ENCODE results near the gene CIBAR2. TPM values are rescaled to one million over a fixed set of nuclear protein-coding genes. Genes with fewer than 3 reads are reported as not detected.

Gene CIBAR2
- total and polyA plus RNA-seq, 9 of the 15 experiments (the other 6 are each of a cell fraction or from before 2014, with no cell fraction given): not detected

DNA sequence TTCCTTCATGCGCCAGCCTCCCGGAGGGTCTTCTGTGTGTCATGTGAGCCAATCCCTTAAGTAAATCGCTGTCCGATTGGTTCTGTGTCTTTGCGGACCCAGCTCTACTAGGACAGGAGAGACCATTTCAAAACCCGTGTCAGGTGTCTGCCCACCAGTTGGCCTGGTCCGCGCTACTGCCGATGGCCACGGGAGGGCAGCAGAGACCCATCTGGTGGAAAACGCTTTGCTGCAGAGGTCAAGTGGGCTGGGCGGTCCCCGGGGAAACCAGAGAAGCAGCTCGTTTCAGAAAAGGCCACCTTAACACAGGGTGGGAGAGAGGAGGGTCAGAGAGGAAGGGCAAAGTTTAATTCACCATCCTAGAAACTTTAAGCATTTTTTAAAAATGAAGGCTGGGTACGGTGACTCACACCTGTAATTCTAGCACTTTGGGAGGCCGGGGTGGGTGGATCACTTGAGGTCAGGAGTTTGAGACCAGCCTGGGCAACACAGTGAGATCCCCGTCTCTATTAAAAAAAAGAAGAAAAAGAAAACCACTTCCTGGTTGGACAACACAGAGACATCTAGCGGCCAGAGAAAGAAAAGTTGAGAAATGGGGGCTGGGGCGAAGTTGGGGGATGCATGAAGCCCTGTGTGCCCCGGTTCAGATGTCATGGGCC is 2.8 kb upstream of the CIBAR2 start (continued):
- TF ChIP-seq CREM (IDR thresholded peaks at IDR 0.05; ENCODE audit: low read depth) (peak; percentile 64), ZZZ3 (IDR thresholded peaks at IDR 0.05) (no peak), PRPF4 (IDR thresholded peaks at IDR 0.05; ENCODE audit: insufficient read depth, low read depth, low read length, poor library complexity, severe bottlenecking) (no peak), TARDBP (IDR thresholded peaks at IDR 0.05) (no peak), SMARCC2 (IDR thresholded peaks at IDR 0.05; ENCODE audit: low read depth) (no peak), SP1 (CRISPR knock-in tag; IDR thresholded peaks at IDR 0.05) (peak; percentile 85), PML (IDR thresholded peaks at IDR 0.05; ENCODE audit: low read length) (no peak), HLTF (IDR thresholded peaks at IDR 0.05) (peak; percentile 92), ETV5 (CRISPR knock-in tag; IDR thresholded peaks at IDR 0.05; ENCODE audit: low read depth) (no peak; the same call in 1 of the 2 replicates), PHF8 (IDR thresholded peaks at IDR 0.05; ENCODE audit: borderline replicate concordance, low read length) (no peak), CEBPG (CRISPR knock-in tag; IDR thresholded peaks at IDR 0.05) (no peak), CEBPG (tag; conservative IDR thresholded peaks at IDR 0.05 in 1 of 2, IDR thresholded peaks at IDR 0.05 in 1 of 2) (no peak)
- TF ChIP-seq, protein P1, sequence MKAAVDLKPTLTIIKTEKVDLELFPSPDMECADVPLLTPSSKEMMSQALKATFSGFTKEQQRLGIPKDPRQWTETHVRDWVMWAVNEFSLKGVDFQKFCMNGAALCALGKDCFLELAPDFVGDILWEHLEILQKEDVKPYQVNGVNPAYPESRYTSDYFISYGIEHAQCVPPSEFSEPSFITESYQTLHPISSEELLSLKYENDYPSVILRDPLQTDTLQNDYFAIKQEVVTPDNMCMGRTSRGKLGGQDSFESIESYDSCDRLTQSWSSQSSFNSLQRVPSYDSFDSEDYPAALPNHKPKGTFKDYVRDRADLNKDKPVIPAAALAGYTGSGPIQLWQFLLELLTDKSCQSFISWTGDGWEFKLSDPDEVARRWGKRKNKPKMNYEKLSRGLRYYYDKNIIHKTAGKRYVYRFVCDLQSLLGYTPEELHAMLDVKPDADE (conservative IDR thresholded peaks at IDR 0.05; ENCODE audit: control insufficient read depth, low read depth, low read length): no peak
- TF ChIP-seq, protein P2, sequence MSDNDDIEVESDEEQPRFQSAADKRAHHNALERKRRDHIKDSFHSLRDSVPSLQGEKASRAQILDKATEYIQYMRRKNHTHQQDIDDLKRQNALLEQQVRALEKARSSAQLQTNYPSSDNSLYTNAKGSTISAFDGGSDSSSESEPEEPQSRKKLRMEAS (CRISPR knock-in tag; IDR thresholded peaks at IDR 0.05): peak; percentile 32; the same call in 1 of the 2 replicates
- TF ChIP-seq, protein P3, sequence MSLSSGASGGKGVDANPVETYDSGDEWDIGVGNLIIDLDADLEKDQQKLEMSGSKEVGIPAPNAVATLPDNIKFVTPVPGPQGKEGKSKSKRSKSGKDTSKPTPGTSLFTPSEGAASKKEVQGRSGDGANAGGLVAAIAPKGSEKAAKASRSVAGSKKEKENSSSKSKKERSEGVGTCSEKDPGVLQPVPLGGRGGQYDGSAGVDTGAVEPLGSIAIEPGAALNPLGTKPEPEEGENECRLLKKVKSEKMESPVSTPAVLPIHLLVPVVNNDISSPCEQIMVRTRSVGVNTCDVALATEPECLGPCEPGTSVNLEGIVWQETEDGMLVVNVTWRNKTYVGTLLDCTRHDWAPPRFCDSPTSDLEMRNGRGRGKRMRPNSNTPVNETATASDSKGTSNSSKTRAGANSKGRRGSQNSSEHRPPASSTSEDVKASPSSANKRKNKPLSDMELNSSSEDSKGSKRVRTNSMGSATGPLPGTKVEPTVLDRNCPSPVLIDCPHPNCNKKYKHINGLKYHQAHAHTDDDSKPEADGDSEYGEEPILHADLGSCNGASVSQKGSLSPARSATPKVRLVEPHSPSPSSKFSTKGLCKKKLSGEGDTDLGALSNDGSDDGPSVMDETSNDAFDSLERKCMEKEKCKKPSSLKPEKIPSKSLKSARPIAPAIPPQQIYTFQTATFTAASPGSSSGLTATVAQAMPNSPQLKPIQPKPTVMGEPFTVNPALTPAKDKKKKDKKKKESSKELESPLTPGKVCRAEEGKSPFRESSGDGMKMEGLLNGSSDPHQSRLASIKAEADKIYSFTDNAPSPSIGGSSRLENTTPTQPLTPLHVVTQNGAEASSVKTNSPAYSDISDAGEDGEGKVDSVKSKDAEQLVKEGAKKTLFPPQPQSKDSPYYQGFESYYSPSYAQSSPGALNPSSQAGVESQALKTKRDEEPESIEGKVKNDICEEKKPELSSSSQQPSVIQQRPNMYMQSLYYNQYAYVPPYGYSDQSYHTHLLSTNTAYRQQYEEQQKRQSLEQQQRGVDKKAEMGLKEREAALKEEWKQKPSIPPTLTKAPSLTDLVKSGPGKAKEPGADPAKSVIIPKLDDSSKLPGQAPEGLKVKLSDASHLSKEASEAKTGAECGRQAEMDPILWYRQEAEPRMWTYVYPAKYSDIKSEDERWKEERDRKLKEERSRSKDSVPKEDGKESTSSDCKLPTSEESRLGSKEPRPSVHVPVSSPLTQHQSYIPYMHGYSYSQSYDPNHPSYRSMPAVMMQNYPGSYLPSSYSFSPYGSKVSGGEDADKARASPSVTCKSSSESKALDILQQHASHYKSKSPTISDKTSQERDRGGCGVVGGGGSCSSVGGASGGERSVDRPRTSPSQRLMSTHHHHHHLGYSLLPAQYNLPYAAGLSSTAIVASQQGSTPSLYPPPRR (CRISPR knock-in tag; IDR thresholded peaks at IDR 0.05; ENCODE audit: borderline replicate concordance): 0 out of 2 replicates have a peak, but pooled peaks have one; percentile 68
- TF ChIP-seq, protein P4, sequence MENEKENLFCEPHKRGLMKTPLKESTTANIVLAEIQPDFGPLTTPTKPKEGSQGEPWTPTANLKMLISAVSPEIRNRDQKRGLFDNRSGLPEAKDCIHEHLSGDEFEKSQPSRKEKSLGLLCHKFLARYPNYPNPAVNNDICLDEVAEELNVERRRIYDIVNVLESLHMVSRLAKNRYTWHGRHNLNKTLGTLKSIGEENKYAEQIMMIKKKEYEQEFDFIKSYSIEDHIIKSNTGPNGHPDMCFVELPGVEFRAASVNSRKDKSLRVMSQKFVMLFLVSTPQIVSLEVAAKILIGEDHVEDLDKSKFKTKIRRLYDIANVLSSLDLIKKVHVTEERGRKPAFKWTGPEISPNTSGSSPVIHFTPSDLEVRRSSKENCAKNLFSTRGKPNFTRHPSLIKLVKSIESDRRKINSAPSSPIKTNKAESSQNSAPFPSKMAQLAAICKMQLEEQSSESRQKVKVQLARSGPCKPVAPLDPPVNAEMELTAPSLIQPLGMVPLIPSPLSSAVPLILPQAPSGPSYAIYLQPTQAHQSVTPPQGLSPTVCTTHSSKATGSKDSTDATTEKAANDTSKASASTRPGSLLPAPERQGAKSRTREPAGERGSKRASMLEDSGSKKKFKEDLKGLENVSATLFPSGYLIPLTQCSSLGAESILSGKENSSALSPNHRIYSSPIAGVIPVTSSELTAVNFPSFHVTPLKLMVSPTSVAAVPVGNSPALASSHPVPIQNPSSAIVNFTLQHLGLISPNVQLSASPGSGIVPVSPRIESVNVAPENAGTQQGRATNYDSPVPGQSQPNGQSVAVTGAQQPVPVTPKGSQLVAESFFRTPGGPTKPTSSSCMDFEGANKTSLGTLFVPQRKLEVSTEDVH (IDR thresholded peaks at IDR 0.05; ENCODE audit: low read depth, partially characterized antibody): peak; percentile 73

Measured in K562 (cell line).